Keratinocyte (primary cell): ENCODE results near the gene GRIN2C. TPM values are rescaled to one million over a fixed set of nuclear protein-coding genes. Genes with fewer than 3 reads are reported as not detected.
"Not testable (repeated sequence)": the region's sequence is repeated elsewhere in the genome, so short reads cannot be mapped to it uniquely, and the experiment has no call there.

Experiments
- DNase-seq: peaks from one replicate; pipeline ENCODE4 v3.0.0-alpha.2; 2011; ENCODE audit warnings: low read depth, missing footprints, low spot score
- FAIRE-seq: peaks from 2 replicates; lab custom pipeline; 2011; peaks lifted over from hg19 to GRCh38; lab: Jason Lieb, UNC
- H2AFZ ChIP-seq: 2 replicates; pipeline ENCODE4 v1.6.0; 2012; ENCODE audit warnings: low read length, control low read depth, inconsistent platforms; ENCODE audit not compliant: control insufficient read depth
- H3K27ac ChIP-seq: 2 replicates; pipeline ENCODE4 v1.5.1; 2011; ENCODE audit warnings: low read length; ENCODE audit not compliant: control insufficient read depth, insufficient read depth
- H3K27me3 ChIP-seq: 3 replicates; pipeline ENCODE4 v1.6.0; 2011; ENCODE audit warnings: low read length; ENCODE audit not compliant: control insufficient read depth, insufficient read depth; ENCODE audit errors: extremely low read depth
- H3K36me3 ChIP-seq, 2 experiments: 2 replicates in 1 of 2; 3 replicates in 1 of 2; pipeline ENCODE4 v1.5.1; 2011; ENCODE audit warnings: low read length in 2 of 2, mild to moderate bottlenecking in 1 of 2; ENCODE audit not compliant: control insufficient read depth in 2 of 2, insufficient read depth in 2 of 2; ENCODE audit errors: extremely low read depth in 1 of 2
- H3K4me1 ChIP-seq: 3 replicates; pipeline ENCODE4 v1.5.1; 2011; ENCODE audit warnings: low read length; ENCODE audit not compliant: control insufficient read depth, insufficient read depth; ENCODE audit errors: extremely low read depth
- H3K4me2 ChIP-seq: 3 replicates; pipeline ENCODE4 v1.6.0; 2011; ENCODE audit warnings: low read depth, low read length; ENCODE audit not compliant: control insufficient read depth, insufficient read depth; ENCODE audit errors: extremely low read depth
- H3K4me3 ChIP-seq, 3 experiments: fragments of 200-600 bp in 1 of 3; sonication (generic) in 1 of 3; 2 replicates in 2 of 3; 3 replicates in 1 of 3; pipeline ENCODE4 v1.5.1; 2011 to 2016; ENCODE audit warnings: low read length in 3 of 3, mild to moderate bottlenecking in 3 of 3, control low read depth in 2 of 3, inconsistent platforms in 1 of 3, low read depth in 1 of 3, mixed read lengths in 1 of 3, mixed run types in 1 of 3, moderate library complexity in 1 of 3; ENCODE audit not compliant: control insufficient read depth in 2 of 3, insufficient read depth in 2 of 3; ENCODE audit errors: extremely low read depth in 1 of 3
- H3K79me2 ChIP-seq: 2 replicates; pipeline ENCODE4 v1.6.0; 2012; ENCODE audit warnings: low read length; ENCODE audit not compliant: control insufficient read depth, insufficient read depth
- H3K9ac ChIP-seq: 3 replicates; pipeline ENCODE4 v1.6.0; 2011; ENCODE audit warnings: low read length; ENCODE audit not compliant: control insufficient read depth, insufficient read depth; ENCODE audit errors: extremely low read depth
- H3K9me1 ChIP-seq: 3 replicates; pipeline ENCODE4 v1.6.0; 2011; ENCODE audit warnings: low read length; ENCODE audit not compliant: control insufficient read depth, insufficient read depth; ENCODE audit errors: extremely low read depth
- H3K9me3 ChIP-seq: 2 replicates; pipeline ENCODE4 v1.5.1; 2012; ENCODE audit warnings: low read depth, low read length; ENCODE audit not compliant: control insufficient read depth
- H4K20me1 ChIP-seq: 3 replicates; pipeline ENCODE4 v1.6.0; 2011; ENCODE audit warnings: low read length; ENCODE audit not compliant: control insufficient read depth, insufficient read depth; ENCODE audit errors: extremely low read depth
- CTCF ChIP-seq, 3 experiments: IDR thresholded peaks in 1 of 3; conservative IDR thresholded peaks in 1 of 3; optimal IDR thresholded peaks in 1 of 3; 2 replicates in 2 of 3; 3 replicates in 1 of 3; pipeline versions ENCODE3 to v1.5.1; 2011; ENCODE audit warnings: low read length in 3 of 3, mild to moderate bottlenecking in 3 of 3, moderate library complexity in 2 of 3, control low read depth in 1 of 3, inconsistent platforms in 1 of 3; ENCODE audit not compliant: insufficient read depth in 2 of 3; ENCODE audit errors: extremely low read depth in 1 of 3
- EZH2 ChIP-seq: IDR thresholded peaks from one replicate; pipeline ENCODE4 v1.6.1; 2012; ENCODE audit warnings: inconsistent platforms, mild to moderate bottlenecking, low read length, moderate library complexity
- dilution Hi-C: fragments of 300-500 bp; cut with MboI; formaldehyde crosslinking; loops from one replicate; pipeline ENCODE4 v1.7.0; 2020; ENCODE audit warnings: low sequenced_read_pairs; ENCODE audit not compliant: extremely low pct_ligation_motif_present
- polyA plus RNA-seq, 5 experiments: library from polyadenylated mRNA; depleted of rRNA in 3 of 5; stranded (reverse) in 3 of 5; stranded (forward) in 1 of 5; unstranded in 1 of 5; fragments of >200 nt; gene quantifications; 1 replicate in 1 of 5; 2 replicates in 3 of 5; 3 replicates in 1 of 5; pipeline versions ENCODE4 v1.2.1 to v1.2.3, GENCODE V29; 2011 to 2012; ENCODE audit warnings: missing spikeins in 2 of 5, low read depth in 1 of 5, low replicate concordance in 1 of 5

GRIN2C gene
- polyA plus RNA-seq, 1 donor (not counting 4 experiments of a cell fraction or from before 2014, with no cell fraction given), result not detected

GRCh38 chr17:74907012-74907411, 47.3 kb upstream of the GRIN2C start:
- Histone ChIP-seq H3K4me1 (no peaks in the 10 kb centered on the region), H3K9me1 (no peaks in the 10 kb centered on the region), H3K9ac (no peak overlapping the region), H4K20me1 (no peaks in the 10 kb centered on the region), H3K27me3 (no peaks in the 10 kb centered on the region), H2AFZ (no peak overlapping the region), H3K27ac (no peak overlapping the region), H3K79me2 (no peaks in the 10 kb centered on the region), H3K4me2 (no peak overlapping the region), H3K9me3 (no peaks in the 10 kb centered on the region), H3K4me3 (no peak overlapping the region), H3K36me3 (no peaks in the 10 kb centered on the region)
- no peak for DNase-seq
- no peak for TF ChIP-seq CTCF (optimal IDR thresholded peaks at IDR 0.05 in 1 of 3, IDR thresholded peaks at IDR 0.05 in 1 of 3, conservative IDR thresholded peaks at IDR 0.05 in 1 of 3; ENCODE audit: extremely low read depth in 1 of 3, insufficient read depth in 2 of 3, low read length in 3 of 3)
- TF ChIP-seq EZH2, result no peak
- dilution Hi-C loops, result no loop called here
- no peak for FAIRE-seq

- dilution Hi-C loops, H3K36me3 ChIP-seq, H3K9me3 ChIP-seq, H3K9me1 ChIP-seq, H2AFZ ChIP-seq, DNase-seq, H3K4me2 ChIP-seq, H3K4me3 ChIP-seq, H3K9ac ChIP-seq, H3K27ac ChIP-seq, FAIRE-seq, H3K79me2 ChIP-seq, H3K4me1 ChIP-seq, H4K20me1 ChIP-seq, H3K27me3 ChIP-seq: not testable (repeated sequence)
Measured at GRCh38 chr17:74906214-74906793, 46.6 kb upstream of the GRIN2C start.
